ENCODE results near the gene MYO15A.

DNA sequence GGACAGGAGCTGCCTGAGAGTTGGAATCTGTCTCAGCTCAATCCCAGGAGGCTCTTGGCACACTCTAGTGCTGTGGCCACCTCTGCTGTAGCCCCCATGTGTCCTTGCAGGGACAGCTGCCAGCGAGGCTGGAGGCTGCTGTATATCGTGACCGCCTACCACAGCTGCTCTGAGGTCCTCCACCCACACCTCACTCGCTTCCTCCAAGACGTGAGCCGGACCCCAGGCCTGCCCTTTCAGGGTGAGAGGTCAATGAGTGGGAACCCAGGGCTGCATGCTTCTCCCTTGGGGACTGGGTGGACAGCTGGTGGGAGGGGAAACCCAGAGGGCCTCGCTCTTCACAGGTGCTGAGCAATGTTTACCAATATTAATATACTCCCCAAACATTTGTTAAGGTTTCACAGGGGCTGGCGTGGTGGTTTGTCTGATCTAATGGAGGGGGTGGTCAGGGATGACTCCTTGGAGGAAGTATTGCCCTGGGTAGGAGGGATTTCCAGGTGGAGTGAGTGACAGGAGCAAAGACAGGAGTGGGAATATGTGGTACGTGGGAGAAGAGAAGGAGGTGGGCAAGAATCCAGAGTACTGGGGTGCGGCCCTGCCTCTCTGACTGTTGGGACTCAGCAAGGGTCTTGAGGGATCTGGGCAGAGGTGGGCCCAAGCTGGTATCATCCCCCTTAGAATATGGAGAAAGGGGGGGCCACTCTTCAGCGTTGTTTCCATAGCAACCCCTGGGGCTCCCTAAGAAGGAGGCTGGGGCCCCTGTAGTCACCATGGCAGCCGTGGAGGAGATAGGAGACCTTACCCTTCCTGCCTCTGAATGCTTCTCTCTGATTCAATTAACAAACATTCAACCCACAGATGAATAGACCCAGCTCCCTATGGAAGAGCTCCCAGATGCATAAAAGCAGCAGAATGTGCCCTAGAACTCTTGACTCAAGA, 52.9 kb downstream of the MYO15A start:
- TF ChIP-seq POLR2AphosphoS5 (IDR thresholded peaks at IDR 0.05; ENCODE audit: low read depth, low read length) = no peak
- TF ChIP-seq TAF1 (IDR thresholded peaks at IDR 0.05; ENCODE audit: borderline replicate concordance, insufficient read depth, low read length) = no peak

Measured in PFSK-1 (cell line).